Thoracic aorta (tissue), 2 donors: ENCODE measurements around the gene OR13C2. TPM values are rescaled to one million over a fixed set of nuclear protein-coding genes. Genes with fewer than 3 reads are reported as not detected.
"Not testable (repeated sequence)": the region's sequence is repeated elsewhere in the genome, so short reads cannot be mapped to it uniquely, and the experiment has no call there.

Source experiments
- ATAC-seq: fragments of 150-250 bp; one replicate; pipeline ENCODE4 v1.8.0; 2017; ENCODE audit warnings: low read depth; ENCODE audit not compliant: insufficient number of reproducible peaks, low FRiP score
- DNase-seq: peaks from one replicate; pipeline ENCODE4 v3.0.0-alpha.2; 2020; ENCODE audit warnings: low spot score
- H3K27ac ChIP-seq, 2 donors: fragments of 200-600 bp; sonication (generic); 1 replicate in 1 of 2; 2 replicates in 1 of 2; pipeline ENCODE4 v1.5.1; 2016; ENCODE audit warnings: mild to moderate bottlenecking in 2 of 2, moderate library complexity in 2 of 2
- H3K27me3 ChIP-seq: fragments of 200-600 bp; sonication (generic); replicated peaks from 2 replicates; pipeline ENCODE4 v1.6.0; 2016; ENCODE audit warnings: mild to moderate bottlenecking; ENCODE audit not compliant: insufficient read depth
- H3K36me3 ChIP-seq: fragments of 200-600 bp; sonication (generic); one replicate; pipeline ENCODE4 v1.5.1; 2016
- H3K4me1 ChIP-seq, 2 donors: fragments of 200-600 bp; sonication (generic); 1 replicate in 1 of 2; 2 replicates in 1 of 2; pipeline versions ENCODE4 v1.5.1 to v1.6.0; 2016; ENCODE audit warnings: low read depth in 2 of 2, mild to moderate bottlenecking in 1 of 2; ENCODE audit not compliant: control insufficient read depth in 1 of 2
- H3K4me3 ChIP-seq: fragments of 200-600 bp; sonication (generic); 2 replicates; pipeline ENCODE4 v1.5.1; 2016; ENCODE audit warnings: mild to moderate bottlenecking
- H3K9me3 ChIP-seq: fragments of 200-600 bp; sonication (generic); 2 replicates; pipeline ENCODE4 v1.5.1; 2016
- total RNA-seq, 2 donors: library from RNA; depleted of rRNA; stranded (reverse); fragments of >200 nt; gene quantifications; one replicate each; pipeline versions ENCODE4 v1.1.0 to v1.2.3, GENCODE V29; 2016
- TF ChIP-seq, protein P1 (sequence below): fragments of 200-600 bp; sonication (generic); IDR thresholded peaks from one replicate; pipeline ENCODE4 v1.5.1; 2019; ENCODE audit warnings: antibody characterized with exemption

OR13C2 gene, protein sequence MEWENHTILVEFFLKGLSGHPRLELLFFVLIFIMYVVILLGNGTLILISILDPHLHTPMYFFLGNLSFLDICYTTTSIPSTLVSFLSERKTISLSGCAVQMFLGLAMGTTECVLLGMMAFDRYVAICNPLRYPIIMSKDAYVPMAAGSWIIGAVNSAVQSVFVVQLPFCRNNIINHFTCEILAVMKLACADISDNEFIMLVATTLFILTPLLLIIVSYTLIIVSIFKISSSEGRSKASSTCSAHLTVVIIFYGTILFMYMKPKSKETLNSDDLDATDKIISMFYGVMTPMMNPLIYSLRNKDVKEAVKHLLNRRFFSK
- total RNA-seq = not detected

DNA sequence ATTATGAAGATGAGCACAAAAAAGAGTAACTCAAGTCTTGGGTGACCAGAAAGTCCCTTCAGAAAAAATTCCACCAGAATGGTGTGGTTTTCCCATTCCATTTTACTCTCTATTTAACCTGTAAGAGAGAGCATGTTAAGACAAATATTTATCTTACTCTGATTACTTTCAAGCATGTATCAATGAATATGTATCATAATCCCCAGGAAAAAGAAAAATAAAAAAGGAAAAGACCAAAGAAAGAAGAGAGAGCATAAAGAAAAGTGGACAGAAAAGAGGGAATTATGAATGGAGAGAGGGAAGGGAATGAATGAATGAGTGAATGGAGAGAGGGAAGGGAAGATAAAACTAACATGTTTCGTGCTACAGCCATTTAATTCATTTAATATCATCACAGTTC is at the start of gene OR13C2:
Gene OR13C2 (minus strand): TSS at position 101 of the 400 bp plus-strand sequence. CDS start 0 bp downstream, at position 101.
- ATAC-seq = not testable (repeated sequence)

DNA sequence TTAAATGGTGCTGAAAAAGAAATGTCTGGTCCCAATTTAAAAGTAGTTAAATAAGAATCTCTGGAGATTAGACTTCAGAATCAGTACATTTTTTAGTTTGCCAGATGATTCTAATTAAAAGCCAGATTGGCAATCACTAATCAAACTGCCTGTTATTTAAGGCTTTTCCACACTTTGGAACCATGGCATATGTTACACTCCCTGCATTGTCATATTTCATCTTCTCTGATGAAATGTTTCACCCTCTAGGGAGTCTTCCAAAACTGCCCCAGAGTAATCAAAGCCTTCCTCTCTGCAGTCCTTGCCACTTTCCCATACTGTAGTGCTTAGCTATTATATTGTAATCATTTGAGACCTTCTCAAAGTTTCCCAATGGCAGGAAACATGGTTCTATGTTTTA is 30.0 kb upstream of the OR13C2 start:
- ATAC-seq = no peak
- H3K4me1 ChIP-seq = no peaks in the 10 kb centered on the region
- no peaks in the 10 kb centered on the region for H3K9me3 ChIP-seq
- no peaks in the 10 kb centered on the region for H3K36me3 ChIP-seq
- no peak for DNase-seq
- no peaks in the 10 kb centered on the region for H3K27me3 ChIP-seq
- H3K27ac ChIP-seq = no peak overlapping the region
- TF ChIP-seq, protein P1, sequence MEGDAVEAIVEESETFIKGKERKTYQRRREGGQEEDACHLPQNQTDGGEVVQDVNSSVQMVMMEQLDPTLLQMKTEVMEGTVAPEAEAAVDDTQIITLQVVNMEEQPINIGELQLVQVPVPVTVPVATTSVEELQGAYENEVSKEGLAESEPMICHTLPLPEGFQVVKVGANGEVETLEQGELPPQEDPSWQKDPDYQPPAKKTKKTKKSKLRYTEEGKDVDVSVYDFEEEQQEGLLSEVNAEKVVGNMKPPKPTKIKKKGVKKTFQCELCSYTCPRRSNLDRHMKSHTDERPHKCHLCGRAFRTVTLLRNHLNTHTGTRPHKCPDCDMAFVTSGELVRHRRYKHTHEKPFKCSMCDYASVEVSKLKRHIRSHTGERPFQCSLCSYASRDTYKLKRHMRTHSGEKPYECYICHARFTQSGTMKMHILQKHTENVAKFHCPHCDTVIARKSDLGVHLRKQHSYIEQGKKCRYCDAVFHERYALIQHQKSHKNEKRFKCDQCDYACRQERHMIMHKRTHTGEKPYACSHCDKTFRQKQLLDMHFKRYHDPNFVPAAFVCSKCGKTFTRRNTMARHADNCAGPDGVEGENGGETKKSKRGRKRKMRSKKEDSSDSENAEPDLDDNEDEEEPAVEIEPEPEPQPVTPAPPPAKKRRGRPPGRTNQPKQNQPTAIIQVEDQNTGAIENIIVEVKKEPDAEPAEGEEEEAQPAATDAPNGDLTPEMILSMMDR = no peak
- no peak overlapping the region for H3K4me3 ChIP-seq

More for the DNA sequence above, at the start of gene OR13C2:
- H3K27me3 ChIP-seq, H3K9me3 ChIP-seq, DNase-seq, H3K4me3 ChIP-seq, H3K4me1 ChIP-seq, H3K36me3 ChIP-seq, H3K27ac ChIP-seq: not testable (repeated sequence)

DNA sequence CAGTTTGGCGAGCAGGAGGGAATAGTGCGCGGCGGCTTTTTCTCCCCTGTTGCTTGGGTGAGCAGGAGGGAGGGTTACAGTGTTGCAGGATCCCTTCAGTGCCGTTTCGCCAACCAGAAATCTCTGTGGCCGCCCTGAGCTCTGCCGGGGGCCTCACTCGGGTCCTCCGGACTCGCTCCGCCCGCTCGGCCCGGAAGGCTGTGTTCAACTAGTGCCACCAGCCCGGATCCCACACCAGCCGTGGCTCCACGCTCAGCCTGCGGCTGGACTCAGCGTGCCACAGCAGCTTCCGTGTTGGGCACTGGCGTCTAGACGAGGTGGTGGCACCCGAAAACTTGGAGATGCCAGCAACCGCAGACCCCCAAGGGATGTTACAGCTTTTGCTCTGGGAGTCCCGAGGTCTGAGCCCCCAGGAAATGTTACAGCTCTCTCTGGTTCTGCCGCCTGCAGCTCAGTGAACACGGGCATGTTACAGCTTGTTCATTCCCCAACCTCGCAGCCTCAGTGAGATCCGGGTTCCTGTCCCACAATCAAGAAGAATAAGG is 28.6 kb upstream of the OR13C2 start:
- no peak for ATAC-seq
- Histone ChIP-seq H3K27me3 (no peaks in the 10 kb centered on the region), H3K4me3 (no peak overlapping the region), H3K36me3 (no peaks in the 10 kb centered on the region), H3K4me1 (no peaks in the 10 kb centered on the region), H3K9me3 (no peaks in the 10 kb centered on the region), H3K27ac (no peak overlapping the region)
- no peak for DNase-seq
- TF ChIP-seq, protein P1 = no peak

DNA sequence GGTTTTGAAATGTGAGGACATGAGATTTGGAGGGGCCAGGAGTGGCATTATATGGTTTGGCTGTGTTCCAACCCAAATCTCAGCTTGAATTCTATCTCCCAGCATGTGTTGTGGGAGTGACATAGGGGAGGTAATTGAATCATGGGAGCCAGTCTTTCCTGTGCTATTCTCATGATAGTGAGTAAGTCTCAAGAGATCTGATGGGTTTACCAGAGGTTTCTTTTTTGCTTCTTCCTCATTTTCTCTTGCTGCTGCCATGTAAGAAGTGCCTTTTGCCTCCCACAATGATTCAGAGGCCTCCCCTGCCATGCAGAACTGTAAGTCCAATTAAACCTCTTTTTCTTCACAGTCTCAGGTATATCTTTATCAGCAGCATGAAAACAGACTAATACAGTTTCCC is 20.5 kb upstream of the OR13C2 start:
- not testable (repeated sequence) for H3K9me3 ChIP-seq, H3K4me1 ChIP-seq

DNA sequence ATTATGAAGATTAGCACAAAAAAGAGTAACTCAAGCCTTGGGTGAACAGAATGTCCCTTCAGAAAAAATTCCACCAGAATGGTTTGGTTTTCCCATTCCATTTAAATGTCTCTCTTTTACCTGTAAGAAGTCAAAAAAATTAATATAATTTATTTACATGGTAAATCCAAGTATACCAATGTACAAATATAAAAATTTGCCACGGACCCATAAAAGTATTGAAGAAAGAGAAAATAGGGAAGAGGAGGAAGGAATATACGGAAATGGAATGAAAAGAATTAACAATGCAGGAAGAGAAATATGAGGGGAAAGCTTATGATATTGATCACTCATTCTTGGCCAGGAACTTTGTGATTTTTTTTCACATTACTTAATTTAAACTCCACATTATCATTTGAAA is 12.7 kb upstream of the OR13C2 start, which contains the start of gene OR13C9:
Gene OR13C9 (minus strand): TSS at position 101 of the 400 bp plus-strand sequence. CDS start 0 bp downstream, at position 101.
- Histone ChIP-seq H3K27ac (no peak within 1 kb of the TSS), H3K27me3 (no peaks in the 10 kb centered on the region), H3K4me3 (no peak within 1 kb of the TSS), H3K9me3 (no peaks in the 10 kb centered on the region), H3K4me1 (no peaks in the 10 kb centered on the region), H3K36me3 (no peaks in the 10 kb centered on the region)
- ATAC-seq (no peak), DNase-seq (no peak)
- TF ChIP-seq, protein P1 = no peak

More for the DNA sequence above, 20.5 kb upstream of the OR13C2 start:
- not testable (repeated sequence) for H3K27ac ChIP-seq, H3K36me3 ChIP-seq, H3K27me3 ChIP-seq, ATAC-seq, DNase-seq, H3K4me3 ChIP-seq

DNA sequence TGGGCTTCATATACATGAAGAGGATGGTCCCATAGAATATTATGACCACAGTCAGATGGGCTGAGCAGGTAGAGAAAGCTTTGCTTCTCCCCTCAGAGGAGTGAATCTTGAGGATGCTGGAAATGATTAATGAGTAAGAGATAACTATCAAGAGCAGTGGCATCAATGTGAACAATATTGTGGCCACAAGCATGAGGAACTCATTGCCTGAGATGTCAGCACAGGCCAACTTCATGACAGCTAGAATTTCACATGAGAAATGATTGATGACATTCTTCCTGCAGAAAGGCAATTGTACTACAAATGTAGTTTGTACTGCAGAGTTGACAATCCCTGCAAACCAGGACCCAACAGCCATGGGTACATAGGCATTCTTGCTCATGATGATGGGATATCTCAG is 12.0 kb upstream of the OR13C2 start:
- no peaks in the 10 kb centered on the region for H3K27me3 ChIP-seq
- no peak overlapping the region for H3K4me3 ChIP-seq
- no peak overlapping the region for H3K27ac ChIP-seq
- no peaks in the 10 kb centered on the region for H3K9me3 ChIP-seq
- no peaks in the 10 kb centered on the region for H3K36me3 ChIP-seq
- H3K4me1 ChIP-seq = no peaks in the 10 kb centered on the region
- ATAC-seq (no peak), DNase-seq (no peak)
- TF ChIP-seq, protein P1 = no peak
